ENCODE data around the gene IPCEF1.

IPCEF1 gene

GRCh38 chr6:154157706-154158105 is 198.9 kb downstream of the IPCEF1 start:
- TF ChIP-seq CTCF (conservative IDR thresholded peaks at IDR 0.05; ENCODE audit: low read depth, low read length): no peak
- no peak overlapping the region for H3K4me3 ChIP-seq (ENCODE audit: low read depth, low read length)
- DNase-seq (ENCODE audit: low read depth): no peak

GRCh38 chr6:154157082-154157481 is 199.5 kb downstream of the IPCEF1 start:
- H3K4me3 ChIP-seq (ENCODE audit: low read depth, low read length): no peak overlapping the region
- no peak for TF ChIP-seq CTCF (conservative IDR thresholded peaks at IDR 0.05; ENCODE audit: low read depth, low read length)
- DNase-seq (ENCODE audit: low read depth): no peak

- H3K4me3 ChIP-seq (ENCODE audit: low read depth, low read length): no peak overlapping the region
- DNase-seq (ENCODE audit: low read depth): peak; percentile 80
- TF ChIP-seq CTCF (conservative IDR thresholded peaks at IDR 0.05; ENCODE audit: low read depth, low read length): peak; percentile 99
These were observed 200.3 kb downstream of the IPCEF1 start for GRCh38 chr6:154156135-154156896.

GRCh38 chr6:154154389-154154967 is 202.1 kb downstream of the IPCEF1 start:
- H3K4me3 ChIP-seq (ENCODE audit: low read depth, low read length): no peak overlapping the region
- TF ChIP-seq CTCF (conservative IDR thresholded peaks at IDR 0.05; ENCODE audit: low read depth, low read length): peak; percentile 74
- peak; percentile 88 for DNase-seq (ENCODE audit: low read depth)

- TF ChIP-seq CTCF (conservative IDR thresholded peaks at IDR 0.05; ENCODE audit: low read depth, low read length): no peak
- DNase-seq (ENCODE audit: low read depth): no peak
- H3K4me3 ChIP-seq (ENCODE audit: low read depth, low read length): no peak overlapping the region
These were observed 212.8 kb downstream of the IPCEF1 start for GRCh38 chr6:154143753-154144152.

- H3K4me3 ChIP-seq (ENCODE audit: low read depth, low read length): no peak overlapping the region
- no peak for TF ChIP-seq CTCF (conservative IDR thresholded peaks at IDR 0.05; ENCODE audit: low read depth, low read length)
- no peak for DNase-seq (ENCODE audit: low read depth)
These were observed 215.9 kb downstream of the IPCEF1 start for GRCh38 chr6:154140743-154141142.

GRCh38 chr6:154139892-154140291 is 216.7 kb downstream of the IPCEF1 start:
- no peak overlapping the region for H3K4me3 ChIP-seq (ENCODE audit: low read depth, low read length)
- no peak for TF ChIP-seq CTCF (conservative IDR thresholded peaks at IDR 0.05; ENCODE audit: low read depth, low read length)
- no peak for DNase-seq (ENCODE audit: low read depth)
